NCI-H1092 (cell line): ENCODE data around the gene RAD51B.

ENCODE experiments used
- DNase-seq: peaks from one replicate; lab custom pipeline; 2025; lab: John Stamatoyannopoulos, UW

The RAD51B gene

DNA sequence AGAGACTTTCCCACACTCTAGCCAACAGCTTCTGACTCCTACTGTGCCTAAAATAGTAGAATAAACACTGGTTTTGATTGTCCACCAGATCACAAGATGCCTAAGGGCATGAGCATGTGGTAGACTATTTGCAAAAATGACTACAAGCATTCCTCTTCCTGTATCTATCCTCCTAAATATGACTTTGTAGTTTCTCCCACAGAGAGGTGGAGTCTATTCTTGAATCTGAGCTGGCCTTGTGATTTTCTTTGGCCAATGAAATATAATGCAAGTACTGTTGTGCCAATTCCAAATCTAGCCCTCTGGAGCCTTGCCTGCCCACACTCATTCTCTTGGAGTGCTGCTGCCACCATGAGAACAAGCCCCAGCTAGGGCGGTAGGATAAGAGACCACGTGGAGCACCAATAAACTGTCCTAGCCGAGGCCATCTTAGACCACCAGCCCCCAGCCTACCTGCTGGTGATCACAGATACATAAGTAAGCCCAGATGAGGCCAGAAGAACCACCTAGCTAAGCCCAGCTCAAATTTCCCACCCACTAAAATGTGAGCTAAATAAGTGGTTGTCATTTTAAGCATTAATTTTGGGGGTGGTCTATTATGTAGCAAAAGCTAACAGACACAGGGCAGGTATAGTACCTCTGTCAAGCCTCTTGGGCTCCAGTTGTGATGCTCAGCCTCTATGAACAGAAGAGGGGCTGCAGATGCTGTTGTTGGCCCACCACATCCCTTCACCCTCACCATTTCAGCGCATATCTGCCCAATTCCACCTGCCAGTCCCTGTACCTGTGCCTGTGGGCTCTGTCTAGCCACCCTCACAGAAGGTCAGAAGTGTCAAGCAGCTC lies 955.4 kb downstream of the RAD51B start:
- no peak for DNase-seq

DNA sequence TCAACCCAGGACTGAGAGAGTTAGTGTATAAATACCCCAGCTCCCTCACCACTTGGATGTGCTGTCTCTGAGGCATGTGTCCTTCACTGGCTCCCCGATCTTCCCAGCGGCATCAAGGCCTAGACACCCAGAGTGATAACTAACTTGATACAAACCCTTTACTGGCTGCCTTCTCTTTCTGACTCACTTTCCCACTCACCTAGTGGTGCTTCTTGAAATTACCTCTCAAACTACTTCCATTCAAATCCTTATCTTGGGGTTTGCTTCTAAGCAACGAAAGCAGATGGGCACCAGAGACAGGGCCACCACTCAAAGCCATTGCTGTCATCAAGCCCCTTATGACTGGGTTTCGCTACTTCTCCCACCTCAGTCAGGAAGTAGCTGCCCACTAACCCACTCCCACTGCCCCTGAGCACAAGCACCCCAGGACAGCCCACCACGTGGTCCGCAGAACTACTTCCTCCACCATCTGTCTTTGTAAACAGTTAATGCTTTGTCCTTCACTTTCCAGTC lies 956.1 kb downstream of the RAD51B start:
- no peak for DNase-seq

DNA sequence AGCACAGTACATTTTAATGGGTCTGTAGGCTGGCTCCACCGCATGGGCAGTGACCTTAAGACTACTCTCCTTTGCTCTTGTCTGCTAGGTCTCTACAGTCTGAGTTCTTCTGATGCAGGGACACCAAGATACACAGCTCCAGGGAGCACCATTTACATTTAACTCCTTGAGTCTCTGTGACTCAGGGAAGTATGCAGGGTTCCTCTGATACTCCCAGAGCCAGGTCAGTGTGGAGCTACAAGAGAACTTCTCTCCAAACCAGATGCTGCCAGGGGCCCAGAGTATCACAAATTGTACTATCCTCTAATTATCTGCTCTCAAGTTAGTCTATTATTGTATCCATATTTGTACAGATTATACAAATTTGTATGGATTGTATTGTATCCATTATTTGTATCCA lies 958.1 kb downstream of the RAD51B start:
- no peak for DNase-seq
